Suppressor macrophage treated with lipopolysaccharide for 1 hour (primary cell): ENCODE results near the gene CSPG4.
"Not testable (repeated sequence)": the region's sequence is repeated elsewhere in the genome, so short reads cannot be mapped to it uniquely, and the experiment has no call there.

Source experiments
- DNase-seq, 3 donors: peaks; one replicate each; pipeline ENCODE4 v3.0.0-alpha.2; 2020 to 2022

Gene CSPG4

GRCh38 chr15:75738014-75738646 is 25.5 kb upstream of the CSPG4 start:
- peak in 1 of 3 donors; percentile 43 for DNase-seq

- DNase-seq, result not testable (repeated sequence)
These were observed 24.7 kb upstream of the CSPG4 start for GRCh38 chr15:75737116-75738013.

DNA sequence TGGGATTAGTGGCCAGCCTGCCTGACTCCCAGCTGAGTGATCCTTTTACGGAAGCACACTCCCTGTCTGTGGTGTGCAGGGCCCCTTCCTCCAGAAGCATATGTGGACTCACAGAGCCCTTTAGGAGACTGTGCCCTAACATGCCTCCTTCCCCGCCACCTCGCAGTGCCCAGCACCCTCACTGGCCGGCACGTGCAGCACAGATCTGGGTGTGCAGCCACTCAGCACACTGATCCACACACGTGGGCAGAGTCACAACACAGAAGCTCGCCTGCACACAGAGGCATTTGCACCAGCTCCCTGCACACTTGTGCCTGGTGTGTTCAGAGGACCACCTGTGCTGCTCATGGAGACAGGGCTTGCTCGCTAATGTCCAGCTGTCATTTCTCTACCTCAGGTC is 23.6 kb upstream of the CSPG4 start:
- no peak for DNase-seq

- peak in 1 of 3 donors; percentile 44 for DNase-seq
These were observed 22.5 kb upstream of the CSPG4 start for GRCh38 chr15:75734861-75735760.

DNA sequence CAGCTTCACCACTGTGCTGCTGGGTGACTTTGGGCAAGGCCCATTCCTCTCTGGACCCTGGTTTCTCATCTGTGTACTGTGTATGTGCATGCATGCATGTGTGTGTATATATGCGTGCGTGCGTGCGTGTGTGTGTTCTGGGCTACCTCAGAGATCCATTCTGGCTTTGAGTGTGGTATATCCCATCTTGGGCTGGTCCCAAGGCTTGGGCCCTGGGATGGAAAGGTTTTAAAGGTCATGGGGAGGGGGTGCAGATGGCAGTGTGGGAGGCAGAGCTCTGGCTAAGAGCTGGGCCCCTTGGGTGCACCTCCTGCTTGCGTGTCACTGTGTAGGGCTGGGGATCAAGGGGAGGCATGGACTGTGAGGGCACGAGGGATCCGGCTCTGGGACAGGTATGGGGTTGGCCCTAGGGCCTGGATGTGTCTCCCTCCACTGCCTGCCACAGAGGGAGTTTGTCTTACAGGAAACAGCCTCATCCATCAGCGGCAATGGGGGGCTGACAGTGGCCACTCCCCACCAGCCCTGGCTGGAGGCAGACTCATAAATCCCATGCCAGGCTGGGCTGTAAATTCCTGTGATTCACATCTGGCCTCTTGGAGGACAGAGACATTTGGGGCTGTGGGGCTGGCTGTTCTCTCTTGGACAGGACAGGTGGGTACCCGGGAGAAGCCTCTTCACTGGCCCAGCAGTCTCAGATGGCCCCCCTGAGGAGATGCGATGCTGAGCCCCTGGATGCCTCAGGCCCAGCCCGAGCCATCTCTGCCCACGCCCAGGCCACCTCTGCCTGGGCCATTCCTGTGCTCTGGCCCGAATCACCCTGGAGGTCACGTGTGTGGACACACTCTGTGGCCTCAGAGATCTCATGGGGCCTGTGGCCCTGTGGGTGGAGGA is 21.4 kb upstream of the CSPG4 start:
- peak; percentile 32 to 48 (median 33) for DNase-seq

DNA sequence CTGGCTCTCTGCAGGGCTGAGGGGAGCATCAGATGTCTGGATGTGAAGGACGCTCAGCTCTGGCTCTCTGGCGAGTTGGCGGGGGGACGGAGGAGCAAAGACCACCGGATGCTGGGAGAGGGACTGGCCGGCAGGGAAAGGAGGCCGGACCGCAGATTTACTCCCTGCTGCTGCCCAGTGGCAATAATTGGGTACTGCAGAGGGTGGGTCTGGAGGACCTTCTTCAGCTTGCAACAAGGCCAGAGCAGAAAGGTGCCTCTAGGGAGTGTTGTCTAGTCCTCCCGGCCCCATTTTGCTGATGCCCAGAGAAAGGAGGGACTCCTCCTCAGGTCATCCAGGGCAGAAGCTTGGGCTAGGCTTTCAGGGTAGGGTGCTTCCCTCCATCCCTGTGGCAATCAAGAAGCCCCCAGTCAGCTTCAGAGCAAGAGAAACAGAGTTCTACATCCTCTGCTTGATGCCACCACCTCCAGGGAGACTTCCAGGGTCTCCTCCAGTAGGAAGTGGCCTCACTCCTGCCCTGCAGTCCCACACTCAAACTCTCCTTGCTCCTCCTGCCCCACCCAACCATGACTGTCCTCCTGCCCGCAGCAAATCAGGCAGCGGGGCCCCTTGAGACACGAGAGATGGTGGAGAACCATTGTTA is 20.3 kb upstream of the CSPG4 start:
- DNase-seq, result peak; percentile 70 to 81 (median 72)

DNA sequence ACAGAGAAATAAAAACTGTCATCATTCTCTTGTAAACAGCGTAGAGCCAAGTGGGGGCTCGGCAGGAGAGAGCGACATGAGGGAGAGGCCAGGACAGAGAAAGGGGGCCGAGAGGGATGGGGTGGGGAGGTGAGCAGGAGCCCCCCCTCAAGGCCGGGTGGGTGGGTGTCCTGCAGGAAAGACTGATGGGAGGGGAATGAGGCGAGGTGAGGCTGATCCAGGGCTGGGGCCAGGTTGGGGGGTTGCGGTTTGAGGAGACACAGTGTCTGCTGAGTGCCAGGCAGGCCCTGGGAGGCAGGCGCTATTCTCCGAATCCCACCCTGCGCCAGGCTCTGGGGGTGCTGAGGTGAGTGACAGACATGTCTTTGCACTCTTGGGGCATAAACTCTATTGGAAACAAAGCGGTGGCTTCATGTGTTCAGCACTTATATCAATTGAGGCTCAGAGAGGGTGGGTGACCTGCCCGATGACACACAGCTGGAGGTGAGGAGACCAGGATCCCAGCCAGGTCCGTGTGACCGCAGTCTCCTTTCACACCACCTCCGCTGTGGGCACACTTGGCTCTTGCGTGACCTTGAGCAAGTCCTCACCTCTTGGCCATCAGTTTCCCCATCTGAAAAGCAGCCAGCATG is 19.6 kb upstream of the CSPG4 start:
- no peak for DNase-seq

- peak; percentile 41 to 57 (median 51) for DNase-seq
These were observed 18.9 kb upstream of the CSPG4 start for GRCh38 chr15:75731248-75732151.

DNA sequence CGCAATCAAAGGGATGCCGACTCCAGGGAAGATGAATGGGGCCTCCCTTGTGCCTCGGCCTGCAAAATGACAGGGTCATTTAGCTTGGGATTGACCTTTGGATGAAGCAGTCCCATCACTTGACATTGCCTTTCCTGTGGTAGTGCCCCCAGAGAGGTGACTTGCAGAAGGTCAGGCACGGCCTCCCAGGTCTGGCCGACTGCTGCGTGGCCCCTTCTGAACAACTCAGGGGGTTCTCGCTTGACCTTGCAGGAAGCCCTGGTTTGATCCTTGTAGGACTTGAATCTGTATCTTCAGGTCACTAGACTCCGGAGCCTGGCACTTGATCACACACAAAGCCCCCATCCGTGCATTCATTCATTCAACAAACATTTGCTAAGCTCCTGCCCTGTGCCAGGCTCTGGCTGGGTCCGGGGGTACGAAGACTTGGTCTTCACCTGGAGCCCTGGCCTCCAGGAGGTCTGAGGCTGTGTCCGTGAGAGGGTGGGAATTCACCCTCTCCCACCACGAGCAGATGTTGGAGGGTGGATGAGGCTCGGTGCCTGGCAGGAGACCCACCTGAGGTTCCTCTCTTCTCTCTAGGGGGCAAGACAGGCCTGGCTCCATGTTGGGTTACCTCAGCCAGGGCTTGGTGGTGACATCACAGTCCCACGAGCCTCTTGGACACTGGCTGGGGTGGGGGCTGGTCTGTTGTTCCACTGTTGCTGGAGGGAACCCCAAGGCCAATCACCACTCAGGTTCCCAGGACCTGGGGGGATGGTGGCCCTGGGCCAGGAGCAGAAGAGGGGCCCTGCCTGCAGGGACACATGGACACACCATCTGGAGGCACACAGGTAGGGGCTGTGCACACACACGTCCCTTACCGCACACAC is 18.0 kb upstream of the CSPG4 start:
- DNase-seq, result not testable (repeated sequence)

DNA sequence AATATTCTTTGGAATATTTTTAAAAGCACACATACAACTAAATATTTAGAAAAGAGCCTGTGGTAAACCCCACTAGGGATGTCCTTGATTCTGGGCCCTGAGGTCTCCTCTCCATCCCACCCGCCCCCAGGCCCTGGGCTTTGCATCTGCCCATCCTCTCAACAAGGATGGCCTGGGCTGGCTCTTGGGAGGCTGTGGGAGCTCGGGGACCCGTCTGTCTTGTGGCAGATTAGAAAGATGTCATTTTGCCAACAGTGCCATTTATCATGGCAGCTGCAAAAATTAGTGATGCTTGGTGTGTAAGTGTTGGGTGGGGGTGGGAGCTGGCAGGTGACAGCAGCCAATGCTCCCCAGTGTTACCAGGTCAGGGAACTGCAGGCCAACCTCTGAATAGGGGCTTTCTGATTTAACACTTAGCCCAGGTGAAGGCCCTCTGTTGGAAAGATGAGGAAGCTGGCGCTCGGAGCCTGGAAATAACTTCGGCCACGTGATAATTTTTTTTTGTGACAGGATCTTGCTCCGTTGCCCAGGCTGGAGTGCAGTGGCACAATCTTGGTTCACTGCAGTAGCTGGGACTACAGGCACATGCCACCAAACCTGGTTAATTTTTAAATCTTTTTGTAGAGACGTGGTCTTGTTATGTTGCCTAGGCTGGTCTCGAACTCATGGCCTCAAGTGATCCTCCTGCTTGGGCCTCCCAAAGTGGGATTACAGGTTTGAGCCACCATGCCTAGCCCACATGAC is 16.9 kb upstream of the CSPG4 start:
- no peak for DNase-seq

- DNase-seq, result peak; percentile 66 to 88 (median 82)
These were observed 15.4 kb upstream of the CSPG4 start for GRCh38 chr15:75727851-75728715.

GRCh38 chr15:75727031-75727531 is 14.4 kb upstream of the CSPG4 start:
- DNase-seq, result no peak

GRCh38 chr15:75725719-75726607 is 13.3 kb upstream of the CSPG4 start:
- DNase-seq, result peak; percentile 34 to 59 (median 47)

GRCh38 chr15:75725006-75725718 is 12.5 kb upstream of the CSPG4 start:
- no peak for DNase-seq
